Suprapubic skin (tissue), 4 donors: ENCODE results near the gene ADCY6. TPM values are rescaled to one million over a fixed set of nuclear protein-coding genes. Genes with fewer than 3 reads are reported as not detected.

ENCODE experiments used
- DNase-seq, 2 donors: peaks; one replicate each; pipeline ENCODE4 v3.0.0-alpha.2; 2019; ENCODE audit warnings: low spot score in 2 of 2
- H3K27ac ChIP-seq: fragments of 200-600 bp; sonication (generic); one replicate; pipeline ENCODE4 v1.5.1; 2019
- H3K27me3 ChIP-seq: fragments of 200-600 bp; sonication (generic); one replicate; pipeline ENCODE4 v1.5.1; 2019
- H3K36me3 ChIP-seq: fragments of 200-600 bp; sonication (generic); one replicate; pipeline ENCODE4 v1.5.1; 2019
- H3K4me1 ChIP-seq: fragments of 200-600 bp; sonication (generic); one replicate; pipeline ENCODE4 v1.5.1; 2019
- H3K4me3 ChIP-seq: fragments of 200-600 bp; sonication (generic); one replicate; pipeline ENCODE4 v1.5.1; 2019; ENCODE audit warnings: mild to moderate bottlenecking
- H3K9me3 ChIP-seq: fragments of 200-600 bp; sonication (generic); one replicate; pipeline ENCODE4 v1.5.1; 2019
- EP300 ChIP-seq: sonication (generic); formaldehyde crosslinking; IDR thresholded peaks from one replicate; pipeline ENCODE4 v1.6.1; 2017; ENCODE audit warnings: antibody characterized with exemption
- POLR2A ChIP-seq, 2 donors: fragments of 450-650 bp; IDR thresholded peaks; one replicate each; pipeline ENCODE4 v1.6.1; 2017; ENCODE audit warnings: antibody characterized with exemption in 2 of 2, mild to moderate bottlenecking in 2 of 2, moderate library complexity in 2 of 2
- POLR2AphosphoS5 ChIP-seq, 3 donors: sonication (generic); formaldehyde crosslinking; IDR thresholded peaks; one replicate each; pipeline ENCODE4 v1.6.1; 2017; ENCODE audit warnings: antibody characterized with exemption in 3 of 3
- WGBS: methylation state at CpG from one replicate; pipeline ENCODE4 v1.1.5; 2018; 5-methylcytosine and 5-hydroxymethylcytosine counted together
- total RNA-seq, 4 donors: library from RNA; depleted of rRNA; stranded (reverse); fragments of >200 nt; gene quantifications; one replicate each; pipeline ENCODE4 v1.1.0, GENCODE V29; 2016
- TF ChIP-seq, protein P1 (sequence below), 2 donors: fragments of 200-600 bp in 1 of 2; fragments of 450-650 bp in 1 of 2; sonication (generic) in 1 of 2; IDR thresholded peaks; one replicate each; pipeline ENCODE4 v1.5.1; 2016 to 2019; ENCODE audit warnings: antibody characterized with exemption in 2 of 2, mild to moderate bottlenecking in 1 of 2, moderate library complexity in 1 of 2

Gene ADCY6
- total RNA-seq, 4 donors from 2014 or later = 11.2 to 48.4 (median 19.0) TPM

DNA sequence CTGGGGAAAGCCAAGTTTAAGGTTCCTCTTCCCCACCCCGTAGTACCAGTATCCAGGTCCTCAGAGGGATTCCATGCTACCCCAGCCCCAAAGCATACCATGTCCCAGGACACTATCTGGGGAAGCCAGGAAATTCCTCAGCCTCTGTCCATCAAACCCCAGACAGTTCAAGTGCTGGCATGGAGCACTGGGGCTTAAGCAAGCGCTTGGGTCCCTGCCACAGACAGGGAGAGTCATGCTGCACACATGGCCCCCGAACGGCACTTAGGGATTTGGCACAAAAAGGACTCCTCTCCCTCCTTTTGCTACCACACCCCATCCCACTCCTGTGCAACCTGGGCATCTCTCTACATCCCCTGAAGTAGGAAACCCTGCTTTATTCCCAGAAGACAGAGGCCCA is 21.8 kb downstream of the ADCY6 start:
- Histone ChIP-seq H3K4me1 (peaks cover 9% of the 10 kb centered on the region), H3K4me3 (no peak overlapping the region), H3K27me3 (no peaks in the 10 kb centered on the region), H3K9me3 (no peaks in the 10 kb centered on the region), H3K36me3 (peaks cover 55% of the 10 kb centered on the region), H3K27ac (no peak overlapping the region)
- WGBS = 33% methylated on average over 1 of the region's 4 CpGs
- TF ChIP-seq POLR2AphosphoS5 (IDR thresholded peaks at IDR 0.05) (no peak), EP300 (no peak), POLR2A (IDR thresholded peaks at IDR 0.05) (no peak)
- TF ChIP-seq, protein P1, sequence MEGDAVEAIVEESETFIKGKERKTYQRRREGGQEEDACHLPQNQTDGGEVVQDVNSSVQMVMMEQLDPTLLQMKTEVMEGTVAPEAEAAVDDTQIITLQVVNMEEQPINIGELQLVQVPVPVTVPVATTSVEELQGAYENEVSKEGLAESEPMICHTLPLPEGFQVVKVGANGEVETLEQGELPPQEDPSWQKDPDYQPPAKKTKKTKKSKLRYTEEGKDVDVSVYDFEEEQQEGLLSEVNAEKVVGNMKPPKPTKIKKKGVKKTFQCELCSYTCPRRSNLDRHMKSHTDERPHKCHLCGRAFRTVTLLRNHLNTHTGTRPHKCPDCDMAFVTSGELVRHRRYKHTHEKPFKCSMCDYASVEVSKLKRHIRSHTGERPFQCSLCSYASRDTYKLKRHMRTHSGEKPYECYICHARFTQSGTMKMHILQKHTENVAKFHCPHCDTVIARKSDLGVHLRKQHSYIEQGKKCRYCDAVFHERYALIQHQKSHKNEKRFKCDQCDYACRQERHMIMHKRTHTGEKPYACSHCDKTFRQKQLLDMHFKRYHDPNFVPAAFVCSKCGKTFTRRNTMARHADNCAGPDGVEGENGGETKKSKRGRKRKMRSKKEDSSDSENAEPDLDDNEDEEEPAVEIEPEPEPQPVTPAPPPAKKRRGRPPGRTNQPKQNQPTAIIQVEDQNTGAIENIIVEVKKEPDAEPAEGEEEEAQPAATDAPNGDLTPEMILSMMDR (IDR thresholded peaks at IDR 0.05) = no peak
- no peak for DNase-seq

GRCh38 chr12:48765753-48766162 is 23.1 kb downstream of the ADCY6 start:
- Histone ChIP-seq H3K27me3 (no peaks in the 10 kb centered on the region), H3K4me3 (no peak overlapping the region), H3K27ac (no peak overlapping the region), H3K36me3 (peaks cover 42% of the 10 kb centered on the region), H3K4me1 (peaks cover 9% of the 10 kb centered on the region), H3K9me3 (no peaks in the 10 kb centered on the region)
- TF ChIP-seq, protein P1 (IDR thresholded peaks at IDR 0.05) = no peak
- TF ChIP-seq EP300 (no peak), POLR2A (IDR thresholded peaks at IDR 0.05) (no peak), POLR2AphosphoS5 (IDR thresholded peaks at IDR 0.05) (no peak)
- WGBS = 55% methylated on average over 5 of the region's 5 CpGs
- DNase-seq = peak in 1 of 2 donors; percentile 63

GRCh38 chr12:48764521-48764920 is 24.4 kb downstream of the ADCY6 start:
- 89% methylated on average over 2 of the region's 2 CpGs for WGBS
- Histone ChIP-seq H3K36me3 (peaks cover 35% of the 10 kb centered on the region), H3K27ac (no peak overlapping the region), H3K9me3 (no peaks in the 10 kb centered on the region), H3K4me3 (no peak overlapping the region), H3K27me3 (no peaks in the 10 kb centered on the region), H3K4me1 (peaks cover 9% of the 10 kb centered on the region)
- DNase-seq = peak in 1 of 2 donors; percentile 45
- TF ChIP-seq, protein P1 (IDR thresholded peaks at IDR 0.05) = no peak
- no peak for TF ChIP-seq EP300
- TF ChIP-seq POLR2A (IDR thresholded peaks at IDR 0.05) = no peak
- TF ChIP-seq POLR2AphosphoS5 (IDR thresholded peaks at IDR 0.05) = no peak

GRCh38 chr12:48758737-48759136 is 30.2 kb downstream of the ADCY6 start:
- Histone ChIP-seq H3K27ac (no peak overlapping the region), H3K36me3 (no peaks in the 10 kb centered on the region), H3K4me3 (no peak overlapping the region), H3K4me1 (no peaks in the 10 kb centered on the region), H3K27me3 (no peaks in the 10 kb centered on the region), H3K9me3 (no peaks in the 10 kb centered on the region)
- no peak for TF ChIP-seq POLR2AphosphoS5 (IDR thresholded peaks at IDR 0.05)
- no peak for TF ChIP-seq POLR2A (IDR thresholded peaks at IDR 0.05)
- no peak for TF ChIP-seq EP300
- TF ChIP-seq, protein P1 (IDR thresholded peaks at IDR 0.05) = no peak
- DNase-seq = no peak

DNA sequence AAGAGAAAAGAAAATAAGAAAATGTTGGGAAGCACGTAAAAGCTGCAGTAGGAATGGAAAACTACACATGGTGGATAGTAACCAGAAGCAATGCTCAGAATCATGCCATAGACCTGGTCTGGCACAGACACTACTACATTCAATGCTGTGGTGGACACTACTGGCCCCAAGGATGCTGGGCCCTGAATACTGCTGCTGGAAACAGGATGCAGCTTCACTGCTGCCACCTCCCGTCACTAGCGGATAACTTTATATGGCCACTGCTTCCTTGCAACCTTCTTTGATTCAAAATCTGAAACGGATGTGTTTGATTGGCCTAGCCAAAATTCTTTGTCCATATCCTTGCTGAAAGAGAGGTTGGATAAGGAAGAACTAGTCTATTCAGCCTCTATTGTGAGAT is 30.7 kb downstream of the ADCY6 start:
- H3K27me3 ChIP-seq = no peaks in the 10 kb centered on the region
- DNase-seq = no peak
- no peaks in the 10 kb centered on the region for H3K4me1 ChIP-seq
- H3K27ac ChIP-seq = no peak overlapping the region
- no peak overlapping the region for H3K4me3 ChIP-seq
- no peaks in the 10 kb centered on the region for H3K9me3 ChIP-seq
- H3K36me3 ChIP-seq = no peaks in the 10 kb centered on the region
- TF ChIP-seq, protein P1 (IDR thresholded peaks at IDR 0.05) = no peak
- TF ChIP-seq POLR2A (IDR thresholded peaks at IDR 0.05) (no peak), POLR2AphosphoS5 (IDR thresholded peaks at IDR 0.05) (no peak), EP300 (no peak)
- WGBS = 72% methylated on average over 4 of the region's 4 CpGs
